ENCODE results near the gene SMARCAL1. TPM values are rescaled to one million over a fixed set of nuclear protein-coding genes. Genes with fewer than 3 reads are reported as not detected.

The SMARCAL1 gene
- total and polyA plus RNA-seq, 2 of the 13 experiments (the other 11 are each of a cell fraction or from before 2014, with no cell fraction given): 12.7 to 21.3 TPM

- TF ChIP-seq PAX8 (CRISPR knock-in tag; IDR thresholded peaks at IDR 0.05; ENCODE audit: borderline replicate concordance) (peak; percentile 97; the same call in 1 of the 2 replicates), CSRNP1 (CRISPR knock-in tag; IDR thresholded peaks at IDR 0.05) (peak; percentile 75; the same call in 1 of the 2 replicates), SNAPC4 (CRISPR knock-in tag; IDR thresholded peaks at IDR 0.05) (peak; percentile 89), ZNF703 (CRISPR knock-in tag; IDR thresholded peaks at IDR 0.05; ENCODE audit: borderline replicate concordance) (no peak), MTERF4 (CRISPR knock-in tag; IDR thresholded peaks at IDR 0.05) (peak; percentile 65; the same call in 1 of the 2 replicates), MXD1 (CRISPR knock-in tag; IDR thresholded peaks at IDR 0.05) (peak; percentile 70), ZBTB4 (CRISPR knock-in tag; IDR thresholded peaks at IDR 0.05; ENCODE audit: borderline replicate concordance) (peak; percentile 82; the same call in 1 of the 2 replicates), ZNF260 (CRISPR knock-in tag; IDR thresholded peaks at IDR 0.05; ENCODE audit: borderline replicate concordance, low read depth) (no peak), FOXP1 (IDR thresholded peaks at IDR 0.05) (no peak), FOXP1 (CRISPR knock-in tag; IDR thresholded peaks at IDR 0.05) (no peak), ZNF44 (CRISPR knock-in tag; IDR thresholded peaks at IDR 0.05) (peak; percentile 77; the same call in 1 of the 2 replicates), SP5 (CRISPR knock-in tag; IDR thresholded peaks at IDR 0.05; ENCODE audit: borderline replicate concordance, low read depth) (peak; percentile 43; the same call in 1 of the 2 replicates), PHB2 (IDR thresholded peaks at IDR 0.05; ENCODE audit: partially characterized antibody) (no peak)
Measured at GRCh38 chr2:216412022-216412999, at the start of gene SMARCAL1 (continued).
